ENCODE measurements around the gene MSANTD7. TPM values are rescaled to one million over a fixed set of nuclear protein-coding genes. Genes with fewer than 3 reads are reported as not detected.

The MSANTD7 gene
- total and polyA plus RNA-seq, 11 donors: 1.3 to 8.1 (median 5.6) TPM

DNA sequence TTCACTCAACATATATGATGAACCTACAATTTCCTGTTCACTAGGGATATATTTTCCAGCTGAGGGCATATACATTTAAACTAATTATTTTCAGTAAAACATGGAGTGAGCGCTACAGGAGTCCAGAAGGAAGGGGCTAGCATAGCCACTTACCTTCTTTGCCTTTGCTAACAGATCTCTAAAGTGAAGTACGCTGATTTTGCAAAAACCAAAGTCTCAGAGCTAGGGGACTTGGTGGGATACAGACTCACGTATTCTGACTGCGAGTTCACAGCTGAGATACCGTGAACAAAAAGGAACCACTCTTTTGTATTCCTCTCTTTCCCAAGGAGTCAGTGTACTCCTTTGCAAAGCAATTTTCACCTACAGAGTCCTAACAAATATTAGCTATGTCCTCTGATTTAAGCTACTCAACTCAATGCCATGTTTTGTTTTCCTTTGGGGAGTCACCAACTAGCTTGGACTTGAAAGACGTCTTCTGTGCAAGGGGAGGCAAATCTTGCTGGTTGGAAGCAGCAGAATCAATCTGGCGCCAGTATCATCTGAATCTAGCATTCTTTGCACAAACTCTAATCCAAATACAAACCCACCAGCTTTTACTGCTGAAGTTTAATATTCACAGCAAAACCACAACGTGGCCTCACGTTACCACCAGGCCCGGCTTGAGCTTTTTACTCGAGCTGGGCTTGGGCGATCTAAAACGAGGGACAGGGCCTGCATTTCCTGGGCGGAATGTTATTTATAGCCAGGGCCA, 926 bp upstream of the MSANTD7 start:
- WGBS, 4 donors: 17 to 22% (median 20%) methylated on average over 13 to 14 of the region's 14 CpGs
- H3K27ac ChIP-seq: peak overlapping the region; percentile 94 to 99 (median 97)

GRCh38 chr10:14838582-14839304, 637 bp downstream of the MSANTD7 start:
- Histone ChIP-seq H3K4me1 (peaks cover 5 to 26% (median 17%) of the 10 kb centered on the region in 12 donors), H3K4me3 (peak overlapping the region; percentile 73 to 99 (median 94)), H3K27ac (peak overlapping the region; percentile 60 to 99 (median 96)), H3K9me3 (no peaks in the 10 kb centered on the region), H3K27me3 (no peaks in the 10 kb centered on the region), H3K36me3 (peaks cover 0 to 40% (median 38%) of the 10 kb centered on the region in 9 donors)
- TF ChIP-seq POLR2A (IDR thresholded peaks at IDR 0.05): no peak
- TF ChIP-seq CTCF (IDR thresholded peaks at IDR 0.05): no peak
- DNase-seq (peak; percentile 24 to 71 (median 41)), ATAC-seq (peak in 2 of 4 donors; percentile 2 to 9)
- 0 to 1% (median 1%) methylated on average over 21 to 60 of the region's 60 CpGs for WGBS, 4 donors
- intact Hi-C loops (cut with DNase I): loop anchor here in 8 of 10 donors (1.0 to 10.0 kb wide), 9 partner anchors 38 to 236 kb away; partner anchors contain the start of genes SUV39H2 (in 5 of the 8), MEIG1 (in 3 of the 8) and DCLRE1C (in 2 of the 8)

More for the DNA sequence above, 926 bp upstream of the MSANTD7 start:
- no peak for TF ChIP-seq CTCF (IDR thresholded peaks at IDR 0.05)
- TF ChIP-seq POLR2A (IDR thresholded peaks at IDR 0.05): no peak
- H3K36me3 ChIP-seq: peaks cover 0 to 25% (median 22%) of the 10 kb centered on the region in 9 donors
- intact Hi-C loops (cut with DNase I): loop anchor here in 6 of 10 donors (5.0 to 10.0 kb wide), 6 partner anchors 40 to 235 kb away; partner anchors contain the start of genes MEIG1 (in 3 of the 6), SUV39H2 (in 3 of the 6) and DCLRE1C (in 2 of the 6)
- peak overlapping the region; percentile 40 to 99 (median 94) for H3K4me3 ChIP-seq
- H3K27me3 ChIP-seq: no peaks in the 10 kb centered on the region
- DNase-seq: no peak
- H3K4me1 ChIP-seq: peaks cover 5 to 26% (median 17%) of the 10 kb centered on the region in 12 donors
- no peak for ATAC-seq
- no peaks in the 10 kb centered on the region for H3K9me3 ChIP-seq

- Histone ChIP-seq H3K27me3 (no peaks in the 10 kb centered on the region), H3K4me1 (peaks cover 5 to 26% (median 17%) of the 10 kb centered on the region in 12 donors), H3K27ac (peak overlapping the region in 9 of 12 donors; percentile 94 to 99 (median 97)), H3K36me3 (peaks cover 0 to 44% (median 43%) of the 10 kb centered on the region in 9 donors), H3K4me3 (peak overlapping the region; percentile 73 to 99 (median 94)), H3K9me3 (no peaks in the 10 kb centered on the region)
- intact Hi-C loops (cut with DNase I): loop anchor here in 7 of 10 donors (2.0 to 10.0 kb wide), 8 partner anchors 38 to 237 kb away; partner anchors contain the start of genes SUV39H2 (in 4 of the 7), MEIG1 (in 3 of the 7) and DCLRE1C (in 2 of the 7)
- no peak for ATAC-seq
- no peak for DNase-seq
- TF ChIP-seq CTCF (IDR thresholded peaks at IDR 0.05) (no peak), POLR2A (IDR thresholded peaks at IDR 0.05) (no peak)
- 13 to 17% (median 14%) methylated on average over 14 of the region's 14 CpGs for WGBS, 4 donors
Observed at GRCh38 chr10:14839305-14839695, 1.2 kb downstream of the MSANTD7 start.

Data from heart left ventricle (tissue), 16 donors.